GM12878 (cell line): Measurements from ENCODE around the gene NTRK3. TPM values are rescaled to one million over a fixed set of nuclear protein-coding genes. Genes with fewer than 3 reads are reported as not detected.

Experiments used
- ATAC-seq: fragments of 200-7000 bp; cut with Tn5 transposase; 3 replicates; pipeline ENCODE4 v1.9.1; 2020; ENCODE audit warnings: mild to moderate bottlenecking, moderate library complexity
- BruUV-seq: library from RNA; stranded (reverse); fragments of 400-500 nt; replicated peaks from 2 replicates; lab custom pipeline; 2021; lab: Mats Ljungman, UMichigan
- CTCF ChIA-PET: fragments of 300-600 bp; sonication (Branson Sonifier 250); formaldehyde crosslinking; extraction: SDS; loops from one replicate; lab custom pipeline; 2021; ENCODE audit warnings: inconsistent platforms; lab: Yijun Ruan, JAX
- POLR2A ChIA-PET: fragments of 350-600 bp; formaldehyde crosslinking; extraction: SDS; loops from one replicate; lab custom pipeline; 2021; ENCODE audit warnings: inconsistent platforms; lab: Charles Lee
- RAD21 ChIA-PET: fragments of 300-600 bp; sonication (Branson Sonifier 250); formaldehyde crosslinking; loops from one replicate; lab custom pipeline; 2023; ENCODE audit warnings: antibody characterized with exemption; ENCODE audit not compliant: unreplicated experiment; lab: Charles Lee
- SMC1A ChIA-PET: fragments of 300-600 bp; sonication (Branson Sonifier 250); formaldehyde crosslinking; loops from one replicate; lab custom pipeline; 2023; ENCODE audit not compliant: unreplicated experiment, uncharacterized antibody; lab: Charles Lee
- DNase-seq: peaks from one replicate; pipeline ENCODE4 v3.0.0-alpha.2; 2011; ENCODE audit warnings: low read depth, low spot score
- FAIRE-seq: peaks from 3 replicates; lab custom pipeline; 2011; peaks lifted over from hg19 to GRCh38; lab: Jason Lieb, UNC
- H2AFZ ChIP-seq: 2 replicates; pipeline ENCODE4 v1.6.0; 2011; ENCODE audit warnings: low read depth, low read length, control low read depth; ENCODE audit not compliant: control insufficient read depth
- H3K27ac ChIP-seq: 2 replicates; pipeline ENCODE4 v1.5.1; 2011; ENCODE audit warnings: control low read depth; ENCODE audit not compliant: control insufficient read depth, insufficient read depth
- H3K27me3 ChIP-seq, 2 experiments: replicated peaks in 1 of 2; 2 replicates each; pipeline versions ENCODE4 v1.6.0 to v1.6.1; 2011; ENCODE audit warnings: low read length in 1 of 2; ENCODE audit not compliant: control insufficient read depth in 2 of 2, insufficient read depth in 2 of 2
- H3K36me3 ChIP-seq, 2 experiments: 2 replicates each; pipeline ENCODE4 v1.5.1; 2011; ENCODE audit warnings: low read length in 1 of 2; ENCODE audit not compliant: control insufficient read depth in 2 of 2, insufficient read depth in 2 of 2
- H3K4me1 ChIP-seq: 2 replicates; pipeline ENCODE4 v1.6.1; 2011; ENCODE audit warnings: mild to moderate bottlenecking, low read length, moderate library complexity, mixed read lengths; ENCODE audit not compliant: control insufficient read depth, insufficient read depth
- H3K4me2 ChIP-seq: 2 replicates; pipeline ENCODE4 v1.6.0; 2011; ENCODE audit warnings: control low read depth; ENCODE audit not compliant: control insufficient read depth, insufficient read depth
- H3K4me3 ChIP-seq: fragments of 200-600 bp; sonication (generic); 2 replicates; pipeline ENCODE4 v1.5.1; 2016
- H3K79me2 ChIP-seq: 2 replicates; pipeline ENCODE4 v1.6.0; 2011; ENCODE audit warnings: low read length; ENCODE audit not compliant: control insufficient read depth, insufficient read depth
- H3K9ac ChIP-seq: 2 replicates; pipeline ENCODE4 v1.8.0; 2011; ENCODE audit warnings: low read length, control low read depth, mixed read lengths; ENCODE audit not compliant: control insufficient read depth, insufficient read depth
- H3K9me3 ChIP-seq: replicated peaks from 3 replicates; pipeline ENCODE4 v1.5.1; 2011; ENCODE audit warnings: mild to moderate bottlenecking, low read length; ENCODE audit not compliant: control insufficient read depth, insufficient read depth
- H4K20me1 ChIP-seq: 2 replicates; pipeline ENCODE4 v1.6.0; 2011; ENCODE audit not compliant: control insufficient read depth, insufficient read depth
- CBX3 ChIP-seq: fragments of 200-600 bp; sonication (generic); IDR thresholded peaks from 2 replicates; pipeline ENCODE4 v1.6.1; 2016; ENCODE audit warnings: low read depth, borderline replicate concordance
- NR2C2 ChIP-seq: IDR thresholded peaks from 2 replicates; pipeline ENCODE4 v1.6.1; 2011; ENCODE audit warnings: borderline replicate concordance, low read depth; ENCODE audit not compliant: control insufficient read depth, insufficient read length
- WGBS: methylation state at CpG from one replicate; pipeline ENCODE4 v1.1.6; 2016; ENCODE audit warnings: low lambda C conversion rate; ENCODE audit not compliant: insufficient replicate concordance, insufficient coverage; ENCODE audit errors: missing lambda C conversion rate; 5-methylcytosine and 5-hydroxymethylcytosine counted together
- in situ Hi-C: fragments of 300-500 bp; cut with MboI; formaldehyde crosslinking; loops from 9 replicates; pipeline ENCODE4 v1.14.3; 2018; ENCODE audit warnings: mixed read lengths
- intact Hi-C: fragments of 100-400 bp; cut with micrococcal nuclease; formaldehyde crosslinking; loops from one replicate; pipeline ENCODE4 v1.14.2; 2022; ENCODE audit not compliant: unreplicated experiment
- polyA plus RNA-seq, 11 experiments: library from polyadenylated mRNA; depleted of rRNA in 4 of 11; unstranded in 6 of 11; stranded (reverse) in 5 of 11; fragments of >200 nt; fragmentation: Nextera tagmentation in 4 of 11; fragmentation: Illumina TruSeq in 1 of 11; extraction: Ambion mirVana in 4 of 11; extraction: Trizol in 1 of 11; gene quantifications; 1 replicate in 1 of 11; 2 replicates in 10 of 11; pipeline versions ENCODE4 v1.2.1 to v1.2.3, GENCODE V29; 2011 to 2016; ENCODE audit warnings: inconsistent platforms in 2 of 11, missing spikeins in 2 of 11, low read depth in 1 of 11
- total RNA-seq, 4 experiments: library from RNA; depleted of rRNA in 3 of 4; stranded (reverse); fragments of >200 nt in 3 of 4; fragmentation: Illumina TruSeq in 1 of 4; extraction: Trizol in 1 of 4; gene quantifications; 2 replicates each; pipeline versions ENCODE4 v1.2.1 to v1.2.3, GENCODE V29; 2013 to 2021
- TF ChIP-seq, protein P1 (sequence below): fragments of 450-650 bp; IDR thresholded peaks from 2 replicates; pipeline ENCODE4 v1.6.1; 2016; ENCODE audit warnings: mild to moderate bottlenecking
- TF ChIP-seq, protein P2 (sequence below): fragments of 150-350 bp; IDR thresholded peaks from 2 replicates; pipeline ENCODE4 v1.6.1; 2016; ENCODE audit warnings: low read depth, low read length

The NTRK3 gene
- total and polyA plus RNA-seq, 10 of the 15 experiments (the other 5 are each of a cell fraction or from before 2014, with no cell fraction given) = not detected

DNA sequence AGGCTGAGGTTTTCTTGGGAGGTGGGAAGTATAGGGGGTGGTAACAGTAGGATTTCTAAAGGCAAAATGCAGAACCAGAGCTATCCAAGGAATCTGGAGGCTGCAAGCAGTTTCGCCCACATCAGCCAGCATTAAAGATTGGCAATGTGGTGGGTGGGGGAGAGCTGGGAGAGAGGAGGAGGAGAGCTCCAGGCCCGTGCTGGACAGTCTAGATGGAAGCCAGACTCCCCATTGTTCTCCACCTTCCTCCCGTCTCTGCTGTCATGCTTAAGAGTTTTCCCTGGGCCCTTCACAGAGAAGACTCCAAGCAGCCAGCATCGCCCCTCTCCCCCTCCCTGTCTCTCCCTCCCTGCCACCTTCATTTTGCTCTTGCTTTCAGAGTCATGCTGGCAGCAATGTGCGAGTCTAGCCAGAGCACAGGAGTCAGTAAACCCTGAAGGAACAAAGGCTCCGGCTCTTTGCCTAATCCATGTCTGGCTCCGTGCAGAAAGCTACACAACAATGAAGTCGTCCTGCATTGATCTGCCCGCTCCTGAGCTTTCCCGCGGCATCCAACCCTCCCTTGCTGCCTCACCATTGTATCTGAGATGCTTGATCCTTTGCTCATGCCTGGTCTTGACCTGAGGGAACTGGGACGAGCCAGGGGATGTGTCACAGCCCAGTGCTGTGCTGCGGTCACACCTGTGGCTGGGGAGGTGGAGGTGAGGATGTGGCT, 282.9 kb downstream of the NTRK3 start:
- in situ Hi-C loops = no loop called here
- DNase-seq (no peak), ATAC-seq (no peak)
- no peak overlapping the region for H3K9ac ChIP-seq
- RAD21 ChIA-PET = no interaction called here
- TF ChIP-seq, protein P1, sequence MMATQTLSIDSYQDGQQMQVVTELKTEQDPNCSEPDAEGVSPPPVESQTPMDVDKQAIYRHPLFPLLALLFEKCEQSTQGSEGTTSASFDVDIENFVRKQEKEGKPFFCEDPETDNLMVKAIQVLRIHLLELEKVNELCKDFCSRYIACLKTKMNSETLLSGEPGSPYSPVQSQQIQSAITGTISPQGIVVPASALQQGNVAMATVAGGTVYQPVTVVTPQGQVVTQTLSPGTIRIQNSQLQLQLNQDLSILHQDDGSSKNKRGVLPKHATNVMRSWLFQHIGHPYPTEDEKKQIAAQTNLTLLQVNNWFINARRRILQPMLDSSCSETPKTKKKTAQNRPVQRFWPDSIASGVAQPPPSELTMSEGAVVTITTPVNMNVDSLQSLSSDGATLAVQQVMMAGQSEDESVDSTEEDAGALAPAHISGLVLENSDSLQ = no peak
- TF ChIP-seq, protein P2, sequence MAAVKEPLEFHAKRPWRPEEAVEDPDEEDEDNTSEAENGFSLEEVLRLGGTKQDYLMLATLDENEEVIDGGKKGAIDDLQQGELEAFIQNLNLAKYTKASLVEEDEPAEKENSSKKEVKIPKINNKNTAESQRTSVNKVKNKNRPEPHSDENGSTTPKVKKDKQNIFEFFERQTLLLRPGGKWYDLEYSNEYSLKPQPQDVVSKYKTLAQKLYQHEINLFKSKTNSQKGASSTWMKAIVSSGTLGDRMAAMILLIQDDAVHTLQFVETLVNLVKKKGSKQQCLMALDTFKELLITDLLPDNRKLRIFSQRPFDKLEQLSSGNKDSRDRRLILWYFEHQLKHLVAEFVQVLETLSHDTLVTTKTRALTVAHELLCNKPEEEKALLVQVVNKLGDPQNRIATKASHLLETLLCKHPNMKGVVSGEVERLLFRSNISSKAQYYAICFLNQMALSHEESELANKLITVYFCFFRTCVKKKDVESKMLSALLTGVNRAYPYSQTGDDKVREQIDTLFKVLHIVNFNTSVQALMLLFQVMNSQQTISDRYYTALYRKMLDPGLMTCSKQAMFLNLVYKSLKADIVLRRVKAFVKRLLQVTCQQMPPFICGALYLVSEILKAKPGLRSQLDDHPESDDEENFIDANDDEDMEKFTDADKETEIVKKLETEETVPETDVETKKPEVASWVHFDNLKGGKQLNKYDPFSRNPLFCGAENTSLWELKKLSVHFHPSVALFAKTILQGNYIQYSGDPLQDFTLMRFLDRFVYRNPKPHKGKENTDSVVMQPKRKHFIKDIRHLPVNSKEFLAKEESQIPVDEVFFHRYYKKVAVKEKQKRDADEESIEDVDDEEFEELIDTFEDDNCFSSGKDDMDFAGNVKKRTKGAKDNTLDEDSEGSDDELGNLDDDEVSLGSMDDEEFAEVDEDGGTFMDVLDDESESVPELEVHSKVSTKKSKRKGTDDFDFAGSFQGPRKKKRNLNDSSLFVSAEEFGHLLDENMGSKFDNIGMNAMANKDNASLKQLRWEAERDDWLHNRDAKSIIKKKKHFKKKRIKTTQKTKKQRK = no peak
- no peak for TF ChIP-seq CBX3
- no peak for TF ChIP-seq NR2C2
- TF ChIP-seq, all 136 proteins: peak for 0
- ChIA-PET POLR2A (no interaction called here), CTCF (no interaction called here), SMC1A (no interaction called here)
- Histone ChIP-seq H3K4me1 (no peaks in the 10 kb centered on the region), H3K27me3 (no peaks in the 10 kb centered on the region), H2AFZ (no peak overlapping the region), H3K4me2 (no peak overlapping the region), H3K27ac (no peak overlapping the region), H3K79me2 (no peaks in the 10 kb centered on the region), H4K20me1 (no peaks in the 10 kb centered on the region), H3K36me3 (no peaks in the 10 kb centered on the region), H3K4me3 (no peak overlapping the region), H3K9me3 (no peaks in the 10 kb centered on the region)
- no TSS peak for BruUV-seq
- FAIRE-seq = no peak
- 23% methylated on average over 13 of the region's 13 CpGs for WGBS
- intact Hi-C loops = no loop called here
